ENCODE measurements around the gene TEX26.

TEX26 gene

DNA sequence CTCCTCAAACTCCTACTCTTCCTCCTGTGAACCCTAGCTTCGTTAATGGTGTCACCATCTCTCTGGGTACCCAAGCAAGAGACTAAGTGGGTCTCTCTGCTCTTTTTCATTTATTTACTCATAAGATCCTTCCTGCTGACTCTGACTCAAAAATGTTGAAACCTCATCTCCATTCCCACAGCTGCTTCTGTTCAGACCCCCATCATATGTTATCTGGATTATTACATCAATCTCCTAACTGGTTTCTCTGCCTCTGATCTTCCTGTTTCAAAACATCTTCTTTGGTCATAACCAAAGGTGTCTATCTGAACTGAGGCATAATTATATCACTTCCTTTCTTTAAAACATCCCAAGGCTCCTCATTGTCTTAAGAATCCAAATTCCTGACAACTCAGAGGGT, 28.4 kb upstream of the TEX26 start:
- Histone ChIP-seq H3K4me1 (ENCODE audit: control insufficient read depth, insufficient read depth, low read length) (peaks cover 7% of the 10 kb centered on the region; the same call in 1 of the 2 replicates), H3K4me3 (ENCODE audit: low read depth, low read length) (no peak overlapping the region), H3K9me3 (ENCODE audit: control insufficient read depth, insufficient read depth, low read depth, low read length) (no peaks in the 10 kb centered on the region), H3K27ac (ENCODE audit: extremely low read depth, low read depth, low read length) (no peak overlapping the region), H3K36me3 (ENCODE audit: control insufficient read depth in 2 of 2, insufficient read depth in 1 of 2, low read length in 2 of 2) (no peaks in the 10 kb centered on the region)
- CTCF ChIA-PET: interaction anchor here (1.4 kb wide), 1 partner anchor 12 kb away, joined by 8 read pairs; no protein-coding TSS in a partner anchor
- POLR2A ChIA-PET: no interaction called here
- no peak for TF ChIP-seq ZBTB7A (tag by site-specific recombination; IDR thresholded peaks at IDR 0.05; ENCODE audit: low read depth)
- TF ChIP-seq ZBTB8A (tag by site-specific recombination; IDR thresholded peaks at IDR 0.05): no peak
- TF ChIP-seq, protein P1, sequence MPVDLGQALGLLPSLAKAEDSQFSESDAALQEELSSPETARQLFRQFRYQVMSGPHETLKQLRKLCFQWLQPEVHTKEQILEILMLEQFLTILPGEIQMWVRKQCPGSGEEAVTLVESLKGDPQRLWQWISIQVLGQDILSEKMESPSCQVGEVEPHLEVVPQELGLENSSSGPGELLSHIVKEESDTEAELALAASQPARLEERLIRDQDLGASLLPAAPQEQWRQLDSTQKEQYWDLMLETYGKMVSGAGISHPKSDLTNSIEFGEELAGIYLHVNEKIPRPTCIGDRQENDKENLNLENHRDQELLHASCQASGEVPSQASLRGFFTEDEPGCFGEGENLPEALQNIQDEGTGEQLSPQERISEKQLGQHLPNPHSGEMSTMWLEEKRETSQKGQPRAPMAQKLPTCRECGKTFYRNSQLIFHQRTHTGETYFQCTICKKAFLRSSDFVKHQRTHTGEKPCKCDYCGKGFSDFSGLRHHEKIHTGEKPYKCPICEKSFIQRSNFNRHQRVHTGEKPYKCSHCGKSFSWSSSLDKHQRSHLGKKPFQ (tag by site-specific recombination; IDR thresholded peaks at IDR 0.05): no peak
- TF ChIP-seq ZNF324 (tag by site-specific recombination; IDR thresholded peaks at IDR 0.05): no peak
- TF ChIP-seq MYNN (tag by site-specific recombination; IDR thresholded peaks at IDR 0.05; ENCODE audit: borderline replicate concordance): no peak
- TF ChIP-seq ZIC2 (tag by site-specific recombination; IDR thresholded peaks at IDR 0.05): no peak
- TF ChIP-seq, protein P2, sequence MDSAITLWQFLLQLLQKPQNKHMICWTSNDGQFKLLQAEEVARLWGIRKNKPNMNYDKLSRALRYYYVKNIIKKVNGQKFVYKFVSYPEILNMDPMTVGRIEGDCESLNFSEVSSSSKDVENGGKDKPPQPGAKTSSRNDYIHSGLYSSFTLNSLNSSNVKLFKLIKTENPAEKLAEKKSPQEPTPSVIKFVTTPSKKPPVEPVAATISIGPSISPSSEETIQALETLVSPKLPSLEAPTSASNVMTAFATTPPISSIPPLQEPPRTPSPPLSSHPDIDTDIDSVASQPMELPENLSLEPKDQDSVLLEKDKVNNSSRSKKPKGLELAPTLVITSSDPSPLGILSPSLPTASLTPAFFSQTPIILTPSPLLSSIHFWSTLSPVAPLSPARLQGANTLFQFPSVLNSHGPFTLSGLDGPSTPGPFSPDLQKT (IDR thresholded peaks at IDR 0.05; ENCODE audit: borderline replicate concordance, low read depth, low read length): no peak
- TF ChIP-seq ZSCAN30 (tag by site-specific recombination; IDR thresholded peaks at IDR 0.05): no peak
- TF ChIP-seq ZNF785 (tag by site-specific recombination; IDR thresholded peaks at IDR 0.05): no peak
- no peak for TF ChIP-seq GFI1B (tag by site-specific recombination; IDR thresholded peaks at IDR 0.05)
- TF ChIP-seq, protein P3, sequence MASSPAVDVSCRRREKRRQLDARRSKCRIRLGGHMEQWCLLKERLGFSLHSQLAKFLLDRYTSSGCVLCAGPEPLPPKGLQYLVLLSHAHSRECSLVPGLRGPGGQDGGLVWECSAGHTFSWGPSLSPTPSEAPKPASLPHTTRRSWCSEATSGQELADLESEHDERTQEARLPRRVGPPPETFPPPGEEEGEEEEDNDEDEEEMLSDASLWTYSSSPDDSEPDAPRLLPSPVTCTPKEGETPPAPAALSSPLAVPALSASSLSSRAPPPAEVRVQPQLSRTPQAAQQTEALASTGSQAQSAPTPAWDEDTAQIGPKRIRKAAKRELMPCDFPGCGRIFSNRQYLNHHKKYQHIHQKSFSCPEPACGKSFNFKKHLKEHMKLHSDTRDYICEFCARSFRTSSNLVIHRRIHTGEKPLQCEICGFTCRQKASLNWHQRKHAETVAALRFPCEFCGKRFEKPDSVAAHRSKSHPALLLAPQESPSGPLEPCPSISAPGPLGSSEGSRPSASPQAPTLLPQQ (tag by site-specific recombination; IDR thresholded peaks at IDR 0.05): no peak
- no peak for TF ChIP-seq ZNF560 (tag by site-specific recombination; IDR thresholded peaks at IDR 0.05; ENCODE audit: borderline replicate concordance)
- TF ChIP-seq ZNF214 (tag by site-specific recombination; IDR thresholded peaks at IDR 0.05; ENCODE audit: borderline replicate concordance): no peak
- TF ChIP-seq ZNF366 (tag by site-specific recombination; conservative IDR thresholded peaks at IDR 0.05): no peak
- TF ChIP-seq, protein P4, sequence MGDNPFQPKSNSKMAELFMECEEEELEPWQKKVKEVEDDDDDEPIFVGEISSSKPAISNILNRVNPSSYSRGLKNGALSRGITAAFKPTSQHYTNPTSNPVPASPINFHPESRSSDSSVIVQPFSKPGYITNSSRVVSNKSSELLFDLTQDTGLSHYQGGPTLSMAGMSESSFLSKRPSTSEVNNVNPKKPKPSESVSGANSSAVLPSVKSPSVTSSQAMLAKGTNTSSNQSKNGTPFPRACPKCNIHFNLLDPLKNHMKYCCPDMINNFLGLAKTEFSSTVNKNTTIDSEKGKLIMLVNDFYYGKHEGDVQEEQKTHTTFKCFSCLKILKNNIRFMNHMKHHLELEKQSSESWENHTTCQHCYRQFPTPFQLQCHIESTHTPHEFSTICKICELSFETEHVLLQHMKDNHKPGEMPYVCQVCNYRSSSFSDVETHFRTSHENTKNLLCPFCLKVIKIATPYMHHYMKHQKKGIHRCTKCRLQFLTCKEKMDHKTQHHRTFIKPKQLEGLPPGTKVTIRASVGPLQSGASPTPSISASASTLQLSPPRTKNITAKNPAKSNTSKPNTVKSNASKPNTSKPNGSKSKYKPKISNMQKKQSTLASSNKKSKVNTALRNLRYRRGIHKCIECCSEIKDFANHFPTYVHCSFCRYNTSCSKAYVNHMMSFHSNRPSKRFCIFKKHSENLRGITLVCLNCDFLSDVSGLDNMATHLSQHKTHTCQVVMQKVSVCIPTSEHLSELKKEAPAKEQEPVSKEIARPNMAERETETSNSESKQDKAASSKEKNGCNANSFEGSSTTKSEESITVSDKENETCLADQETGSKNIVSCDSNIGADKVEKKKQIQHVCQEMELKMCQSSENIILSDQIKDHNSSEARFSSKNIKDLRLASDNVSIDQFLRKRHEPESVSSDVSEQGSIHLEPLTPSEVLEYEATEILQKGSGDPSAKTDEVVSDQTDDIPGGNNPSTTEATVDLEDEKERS (tag by site-specific recombination; IDR thresholded peaks at IDR 0.05): no peak
- TF ChIP-seq, protein P5, sequence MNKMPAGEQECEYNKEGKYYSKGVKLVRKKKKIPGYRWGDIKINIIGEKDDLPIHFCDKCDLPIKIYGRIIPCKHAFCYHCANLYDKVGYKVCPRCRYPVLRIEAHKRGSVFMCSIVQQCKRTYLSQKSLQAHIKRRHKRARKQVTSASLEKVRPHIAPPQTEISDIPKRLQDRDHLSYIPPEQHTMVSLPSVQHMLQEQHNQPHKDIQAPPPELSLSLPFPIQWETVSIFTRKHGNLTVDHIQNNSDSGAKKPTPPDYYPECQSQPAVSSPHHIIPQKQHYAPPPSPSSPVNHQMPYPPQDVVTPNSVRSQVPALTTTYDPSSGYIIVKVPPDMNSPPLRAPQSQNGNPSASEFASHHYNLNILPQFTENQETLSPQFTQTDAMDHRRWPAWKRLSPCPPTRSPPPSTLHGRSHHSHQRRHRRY (tag by site-specific recombination; IDR thresholded peaks at IDR 0.05): no peak
- TF ChIP-seq ZNF707 (tag by site-specific recombination; IDR thresholded peaks at IDR 0.05): no peak
- no peak for TF ChIP-seq ZNF146 (tag by site-specific recombination; IDR thresholded peaks at IDR 0.05)
- no peak for TF ChIP-seq ZNF433 (tag by site-specific recombination; IDR thresholded peaks at IDR 0.05; ENCODE audit: low read depth)
